ENCODE data around the gene HOXB4. TPM values are rescaled to one million over a fixed set of nuclear protein-coding genes. Genes with fewer than 3 reads are reported as not detected.

The HOXB4 gene
- total RNA-seq, 1 donor = 6.5 TPM

- DNase-seq (ENCODE audit: low read depth in 2 of 3, low spot score in 2 of 3) = no peak
Measured at GRCh38 chr17:48590607-48591161, 12.5 kb upstream of the HOXB4 start.

GRCh38 chr17:48589831-48590606, 11.9 kb upstream of the HOXB4 start, which contains the start of gene HOXB3:
TSS of gene HOXB3 (minus strand) at chr17:48590241. CDS start at chr17:48552474, 37,767 bp downstream.
- peak in 1 of 3 donors; percentile 62 for DNase-seq (ENCODE audit: low read depth in 2 of 3, low spot score in 2 of 3)

- no peak for DNase-seq (ENCODE audit: low read depth in 2 of 3, low spot score in 2 of 3)
Measured at GRCh38 chr17:48589060-48589830, 11.1 kb upstream of the HOXB4 start.

GRCh38 chr17:48588528-48588927, 10.4 kb upstream of the HOXB4 start:
- no peak for DNase-seq (ENCODE audit: low read depth in 2 of 3, low spot score in 2 of 3)

- DNase-seq (ENCODE audit: low read depth in 2 of 3, low spot score in 2 of 3) = no peak
Measured at GRCh38 chr17:48588074-48588415, 9.9 kb upstream of the HOXB4 start.

GRCh38 chr17:48587276-48588073, 9.3 kb upstream of the HOXB4 start:
- DNase-seq (ENCODE audit: low read depth in 2 of 3, low spot score in 2 of 3) = no peak

GRCh38 chr17:48586355-48587258, 8.5 kb upstream of the HOXB4 start:
- DNase-seq (ENCODE audit: low read depth in 2 of 3, low spot score in 2 of 3) = no peak

GRCh38 chr17:48584223-48584741, 6.1 kb upstream of the HOXB4 start:
- no peak for DNase-seq (ENCODE audit: low read depth in 2 of 3, low spot score in 2 of 3)

- DNase-seq (ENCODE audit: low read depth in 2 of 3, low spot score in 2 of 3) = no peak
Measured at GRCh38 chr17:48583708-48584222, 5.6 kb upstream of the HOXB4 start.

- no peak for DNase-seq (ENCODE audit: low read depth in 2 of 3, low spot score in 2 of 3)
Measured at GRCh38 chr17:48582750-48583069, 4.6 kb upstream of the HOXB4 start.

GRCh38 chr17:48579760-48580554, 1.8 kb upstream of the HOXB4 start:
- no peak for DNase-seq (ENCODE audit: low read depth in 2 of 3, low spot score in 2 of 3)

- DNase-seq (ENCODE audit: low read depth in 2 of 3, low spot score in 2 of 3) = no peak
Measured at GRCh38 chr17:48579471-48579759, 1.3 kb upstream of the HOXB4 start.

- DNase-seq (ENCODE audit: low read depth in 2 of 3, low spot score in 2 of 3) = peak in 1 of 3 donors; percentile 72
Measured at GRCh38 chr17:48578616-48579470, 693 bp upstream of the HOXB4 start.

GRCh38 chr17:48577330-48577945, 712 bp downstream of the HOXB4 start:
- DNase-seq (ENCODE audit: low read depth in 2 of 3, low spot score in 2 of 3) = no peak

GRCh38 chr17:48576479-48577309, 1.5 kb downstream of the HOXB4 start:
- no peak for DNase-seq (ENCODE audit: low read depth in 2 of 3, low spot score in 2 of 3)

GRCh38 chr17:48575673-48576478, 2.3 kb downstream of the HOXB4 start:
- DNase-seq (ENCODE audit: low read depth in 2 of 3, low spot score in 2 of 3) = no peak

Data from hematopoietic multipotent progenitor cell (in vitro differentiated cells).